ENCODE data around the gene INTS2.

Gene INTS2

GRCh38 chr17:61817452-61817851 lies 110.3 kb downstream of the INTS2 start:
- no peak for DNase-seq

GRCh38 chr17:61816538-61816937 lies 111.2 kb downstream of the INTS2 start:
- no peak for DNase-seq

GRCh38 chr17:61815863-61816503 lies 111.8 kb downstream of the INTS2 start:
- no peak for DNase-seq

All from effector CD4-positive, alpha-beta T cell (primary cell).